HepG2 (cell line): ENCODE measurements around the gene SLC9A9. TPM values are rescaled to one million over a fixed set of nuclear protein-coding genes. Genes with fewer than 3 reads are reported as not detected.

ENCODE experiments used
- ATAC-seq: fragments of 200-7000 bp; cut with Tn5 transposase; 3 replicates; pipeline ENCODE4 v1.9.1; 2020; ENCODE audit warnings: mild to moderate bottlenecking, moderate library complexity
- BruUV-seq: library from RNA; stranded (reverse); fragments of 400-500 nt; replicated peaks from 2 replicates; lab custom pipeline; 2021; lab: Mats Ljungman, UMichigan
- CTCF ChIA-PET: fragments of 300-600 bp; formaldehyde crosslinking; extraction: SDS; loops from one replicate; lab custom pipeline; 2021; ENCODE audit warnings: low total read pairs, inconsistent platforms, low intra/inter-chr PET ratio; lab: Yijun Ruan, JAX
- POLR2A ChIA-PET: fragments of 350-600 bp; sonication (Branson Sonifier 250); formaldehyde crosslinking; loops from one replicate; lab custom pipeline; 2020; ENCODE audit warnings: antibody characterized with exemption, inconsistent platforms; lab: Yijun Ruan, JAX
- DNase-seq: peaks from one replicate; pipeline ENCODE4 v3.0.0-alpha.2; 2015; ENCODE audit warnings: low spot score
- FAIRE-seq: peaks from 3 replicates; lab custom pipeline; 2011; peaks lifted over from hg19 to GRCh38; lab: Jason Lieb, UNC
- H2AFZ ChIP-seq: one replicate; pipeline ENCODE4 v1.6.1; 2011; ENCODE audit warnings: low read length, inconsistent platforms
- H3K27ac ChIP-seq: fragments of 300-600 bp; 3 replicates; pipeline ENCODE4 v1.8.0; 2011; ENCODE audit warnings: mixed run types, mild to moderate bottlenecking, mixed read lengths, low read length, inconsistent platforms; ENCODE audit not compliant: insufficient read depth; ENCODE audit errors: extremely low read length
- H3K27me3 ChIP-seq, 2 experiments: fragments of 200-600 bp in 1 of 2; 2 replicates in 1 of 2; 3 replicates in 1 of 2; pipeline versions ENCODE4 v1.6.0 to v1.8.0; 2011; ENCODE audit warnings: low read length in 2 of 2, mild to moderate bottlenecking in 2 of 2, moderate library complexity in 2 of 2, inconsistent platforms in 1 of 2; ENCODE audit not compliant: insufficient read depth in 2 of 2, control insufficient read depth in 1 of 2
- H3K36me3 ChIP-seq, 2 experiments: fragments of 200-600 bp in 1 of 2; replicated peaks in 1 of 2; 2 replicates in 1 of 2; 3 replicates in 1 of 2; pipeline versions ENCODE4 v1.5.1 to v1.8.0; 2011; ENCODE audit warnings: low read length in 2 of 2, inconsistent platforms in 1 of 2; ENCODE audit not compliant: insufficient read depth in 2 of 2, control insufficient read depth in 1 of 2
- H3K4me1 ChIP-seq: 2 replicates; pipeline ENCODE4 v1.5.1; 2012; ENCODE audit warnings: low read length, inconsistent platforms; ENCODE audit not compliant: insufficient read depth
- H3K4me2 ChIP-seq: 2 replicates; pipeline ENCODE4 v1.6.0; 2011; ENCODE audit warnings: low read depth, low read length, inconsistent platforms
- H3K4me3 ChIP-seq, 3 experiments: fragments of 200-600 bp in 1 of 3; sonication (generic), shearing (Covaris generic) in 1 of 3; replicated peaks in 1 of 3; 2 replicates each; pipeline ENCODE4 v1.5.1; 2011 to 2016; ENCODE audit warnings: low read length in 3 of 3, inconsistent platforms in 2 of 3, low read depth in 2 of 3, mild to moderate bottlenecking in 2 of 3, control low read depth in 1 of 3, mixed read lengths in 1 of 3; ENCODE audit not compliant: insufficient read depth in 1 of 3
- H3K79me2 ChIP-seq: one replicate; pipeline ENCODE4 v1.6.1; 2011; ENCODE audit warnings: low read length, inconsistent platforms; ENCODE audit not compliant: insufficient read depth
- H3K9ac ChIP-seq: 2 replicates; pipeline ENCODE4 v1.6.0; 2011; ENCODE audit warnings: mild to moderate bottlenecking, low read depth, low read length, inconsistent platforms; ENCODE audit not compliant: insufficient read depth
- H3K9me3 ChIP-seq: 2 replicates; pipeline ENCODE4 v1.5.1; 2012; ENCODE audit warnings: mild to moderate bottlenecking, low read length
- H4K20me1 ChIP-seq: 2 replicates; pipeline ENCODE4 v1.6.0; 2011; ENCODE audit warnings: inconsistent platforms, mild to moderate bottlenecking, low read length, moderate library complexity; ENCODE audit not compliant: insufficient read depth
- DZIP1 ChIP-seq: sonication (generic); formaldehyde crosslinking; IDR thresholded peaks from 2 replicates; pipeline ENCODE4 v1.5.0; 2020; ENCODE audit warnings: mild to moderate bottlenecking, missing genetic modification reagents
- WGBS: methylation state at CpG from one replicate; pipeline ENCODE4 v1.1.6; 2017; ENCODE audit warnings: low lambda C conversion rate; 5-methylcytosine and 5-hydroxymethylcytosine counted together
- in situ Hi-C: cut with HindIII; loops from 2 replicates; pipeline ENCODE4 v1.10.0; 2017; ENCODE audit warnings: low pct_unique_long_range_greater_than_20kb; ENCODE audit not compliant: extremely low pct_ligation_motif_present
- intact Hi-C: fragments of 100-400 bp; cut with micrococcal nuclease; formaldehyde crosslinking; loops from one replicate; pipeline ENCODE4 v1.10.0; 2022; ENCODE audit not compliant: unreplicated experiment
- polyA plus RNA-seq, 8 experiments: library from polyadenylated mRNA; depleted of rRNA in 3 of 8; stranded (reverse) in 7 of 8; unstranded in 1 of 8; fragments of >200 nt; fragmentation: Illumina TruSeq in 4 of 8; extraction: Trizol in 4 of 8; gene quantifications; 2 replicates each; pipeline versions ENCODE4 v1.2.1 to v1.2.3, GENCODE V29; 2011 to 2016; ENCODE audit warnings: low read depth in 4 of 8, missing spikeins in 1 of 8, mixed read lengths in 1 of 8; ENCODE audit not compliant: insufficient read depth in 1 of 8
- total RNA-seq, 5 experiments: library from RNA; depleted of rRNA; stranded (reverse); fragments of >200 nt; fragmentation: Illumina TruSeq; extraction: Trizol; gene quantifications; 2 replicates each; pipeline ENCODE4 v1.2.3, GENCODE V29; 2016; ENCODE audit warnings: low read depth in 1 of 5
- TF ChIP-seq, protein P1 (sequence below): sonication (generic); formaldehyde crosslinking; IDR thresholded peaks from 2 replicates; pipeline ENCODE4 v1.4.0; 2020; ENCODE audit warnings: missing genetic modification reagents, borderline replicate concordance

The SLC9A9 gene
- total and polyA plus RNA-seq, 2 of the 13 experiments (the other 11 are each of a cell fraction or from before 2014, with no cell fraction given), result not detected

- in situ Hi-C loops (no loop called here), intact Hi-C loops (no loop called here)
- TF ChIP-seq, protein P1, sequence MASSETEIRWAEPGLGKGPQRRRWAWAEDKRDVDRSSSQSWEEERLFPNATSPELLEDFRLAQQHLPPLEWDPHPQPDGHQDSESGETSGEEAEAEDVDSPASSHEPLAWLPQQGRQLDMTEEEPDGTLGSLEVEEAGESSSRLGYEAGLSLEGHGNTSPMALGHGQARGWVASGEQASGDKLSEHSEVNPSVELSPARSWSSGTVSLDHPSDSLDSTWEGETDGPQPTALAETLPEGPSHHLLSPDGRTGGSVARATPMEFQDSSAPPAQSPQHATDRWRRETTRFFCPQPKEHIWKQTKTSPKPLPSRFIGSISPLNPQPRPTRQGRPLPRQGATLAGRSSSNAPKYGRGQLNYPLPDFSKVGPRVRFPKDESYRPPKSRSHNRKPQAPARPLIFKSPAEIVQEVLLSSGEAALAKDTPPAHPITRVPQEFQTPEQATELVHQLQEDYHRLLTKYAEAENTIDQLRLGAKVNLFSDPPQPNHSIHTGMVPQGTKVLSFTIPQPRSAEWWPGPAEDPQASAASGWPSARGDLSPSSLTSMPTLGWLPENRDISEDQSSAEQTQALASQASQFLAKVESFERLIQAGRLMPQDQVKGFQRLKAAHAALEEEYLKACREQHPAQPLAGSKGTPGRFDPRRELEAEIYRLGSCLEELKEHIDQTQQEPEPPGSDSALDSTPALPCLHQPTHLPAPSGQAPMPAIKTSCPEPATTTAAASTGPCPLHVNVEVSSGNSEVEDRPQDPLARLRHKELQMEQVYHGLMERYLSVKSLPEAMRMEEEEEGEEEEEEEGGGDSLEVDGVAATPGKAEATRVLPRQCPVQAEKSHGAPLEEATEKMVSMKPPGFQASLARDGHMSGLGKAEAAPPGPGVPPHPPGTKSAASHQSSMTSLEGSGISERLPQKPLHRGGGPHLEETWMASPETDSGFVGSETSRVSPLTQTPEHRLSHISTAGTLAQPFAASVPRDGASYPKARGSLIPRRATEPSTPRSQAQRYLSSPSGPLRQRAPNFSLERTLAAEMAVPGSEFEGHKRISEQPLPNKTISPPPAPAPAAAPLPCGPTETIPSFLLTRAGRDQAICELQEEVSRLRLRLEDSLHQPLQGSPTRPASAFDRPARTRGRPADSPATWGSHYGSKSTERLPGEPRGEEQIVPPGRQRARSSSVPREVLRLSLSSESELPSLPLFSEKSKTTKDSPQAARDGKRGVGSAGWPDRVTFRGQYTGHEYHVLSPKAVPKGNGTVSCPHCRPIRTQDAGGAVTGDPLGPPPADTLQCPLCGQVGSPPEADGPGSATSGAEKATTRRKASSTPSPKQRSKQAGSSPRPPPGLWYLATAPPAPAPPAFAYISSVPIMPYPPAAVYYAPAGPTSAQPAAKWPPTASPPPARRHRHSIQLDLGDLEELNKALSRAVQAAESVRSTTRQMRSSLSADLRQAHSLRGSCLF (CRISPR knock-in tag), result no peak
- no peak for TF ChIP-seq DZIP1 (CRISPR knock-in tag)
- BruUV-seq, result no TSS peak
- no peak for ATAC-seq
- no peaks in the 10 kb centered on the region for H3K9me3 ChIP-seq
- no peaks in the 10 kb centered on the region for H3K36me3 ChIP-seq
- no peak overlapping the region for H3K27ac ChIP-seq
- no peaks in the 10 kb centered on the region for H3K4me1 ChIP-seq
- no peak overlapping the region for H3K4me3 ChIP-seq
- FAIRE-seq, result no peak
- H4K20me1 ChIP-seq, result no peaks in the 10 kb centered on the region
- ChIA-PET CTCF (no interaction called here), POLR2A (no interaction called here)
- no peak for DNase-seq
- no peak overlapping the region for H3K9ac ChIP-seq
- H3K79me2 ChIP-seq, result no peaks in the 10 kb centered on the region
- H2AFZ ChIP-seq, result no peak overlapping the region
- H3K4me2 ChIP-seq, result no peak overlapping the region
- WGBS, result 10% methylated on average over 3 of the region's 3 CpGs
- no peaks in the 10 kb centered on the region for H3K27me3 ChIP-seq
These were observed 561.8 kb downstream of the SLC9A9 start for GRCh38 chr3:143286392-143287010.
